HK-2 (cell line): ENCODE measurements around the gene CCL3.
"Not testable (repeated sequence)": the region's sequence is repeated elsewhere in the genome, so short reads cannot be mapped to it uniquely, and the experiment has no call there.

Experiments used
- DNase-seq: peaks from one replicate; pipeline ENCODE4 v3.0.0-alpha.2; 2018; ENCODE audit not compliant: unreplicated experiment

Gene CCL3

DNA sequence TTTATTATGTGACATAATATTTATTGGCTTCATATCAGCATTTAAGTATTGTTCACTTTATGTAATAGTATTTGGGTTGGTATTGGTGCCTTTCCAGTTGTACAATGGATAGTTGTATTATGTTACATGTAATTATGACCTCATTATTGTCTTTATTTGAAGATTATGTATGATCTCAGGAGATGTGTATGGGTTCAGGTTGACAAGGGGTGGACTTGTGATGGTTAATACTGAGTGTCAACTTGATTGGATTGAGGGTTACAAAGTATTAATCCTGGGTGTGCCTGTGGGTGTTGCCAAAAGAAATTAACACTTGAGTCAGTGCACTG, 25.7 kb upstream of the CCL3 start:
- not testable (repeated sequence) for DNase-seq

DNA sequence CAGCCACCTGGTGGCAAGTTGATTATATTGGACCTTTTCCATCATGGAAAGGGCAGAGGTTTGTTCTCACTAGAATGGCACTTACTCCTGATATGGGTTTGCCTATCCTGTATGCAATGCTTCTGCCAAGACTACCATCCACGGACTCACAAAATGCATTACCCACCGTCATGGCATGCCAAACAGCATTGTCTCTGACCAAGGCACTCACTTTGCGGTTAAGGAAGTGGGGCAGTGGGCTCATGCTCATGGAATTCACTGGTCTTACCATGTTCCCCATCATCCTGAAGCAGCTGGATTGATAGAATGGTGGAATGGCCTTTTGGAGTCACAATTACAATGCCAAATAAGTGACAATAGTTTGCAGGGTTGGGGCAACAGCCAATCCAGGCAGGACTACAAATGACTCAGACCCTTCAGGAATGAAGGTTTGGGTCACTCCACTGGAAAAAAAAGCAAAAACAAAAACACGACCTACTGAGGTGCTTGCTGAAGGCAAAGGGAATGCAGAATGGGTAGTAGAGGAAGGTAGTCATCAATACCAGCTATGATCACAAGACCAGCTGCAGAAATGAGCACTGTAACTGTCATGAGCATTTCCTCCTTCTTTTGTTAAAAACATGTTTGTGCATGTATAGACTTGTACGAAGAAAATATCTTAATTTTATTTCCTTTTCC, 25.2 kb upstream of the CCL3 start:
- DNase-seq, result not testable (repeated sequence)

DNA sequence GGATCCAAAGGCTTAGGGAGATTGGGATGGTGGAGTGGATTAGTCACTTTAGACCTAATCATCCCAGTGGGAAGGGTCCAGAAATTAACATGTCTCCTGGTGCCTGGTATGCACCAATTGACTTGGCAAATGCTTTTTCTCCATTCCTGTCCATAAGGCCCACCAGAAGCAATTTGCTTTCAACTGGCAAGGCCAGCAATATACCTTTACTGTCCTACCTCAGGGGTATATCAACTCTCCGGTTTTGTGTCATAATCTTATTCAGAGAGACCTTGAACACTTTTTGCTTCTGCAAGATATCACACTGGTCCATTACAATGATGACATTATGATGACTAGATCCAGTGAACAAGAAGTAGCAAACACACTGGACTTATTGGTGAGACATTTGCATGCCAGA, 23.2 kb upstream of the CCL3 start:
- not testable (repeated sequence) for DNase-seq

DNA sequence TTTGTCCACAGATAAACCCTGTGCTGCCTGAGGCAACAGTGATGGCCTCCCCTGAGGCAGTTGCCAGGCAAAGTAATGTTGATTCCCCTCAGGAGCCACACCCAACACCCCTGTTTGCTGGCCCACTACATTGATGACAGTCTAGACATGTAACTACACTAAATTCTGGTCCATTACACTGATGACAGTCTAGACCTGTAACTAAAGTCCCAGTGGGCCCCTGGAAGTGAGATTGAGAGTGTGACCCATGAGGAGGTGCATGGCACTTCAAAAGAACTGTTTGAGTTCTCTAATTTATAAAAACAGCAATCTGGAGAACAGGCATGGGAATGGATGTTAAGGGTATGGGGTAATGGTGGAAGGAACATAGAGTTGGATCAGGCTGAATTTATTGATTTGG, 22.6 kb upstream of the CCL3 start:
- DNase-seq, result no peak

DNA sequence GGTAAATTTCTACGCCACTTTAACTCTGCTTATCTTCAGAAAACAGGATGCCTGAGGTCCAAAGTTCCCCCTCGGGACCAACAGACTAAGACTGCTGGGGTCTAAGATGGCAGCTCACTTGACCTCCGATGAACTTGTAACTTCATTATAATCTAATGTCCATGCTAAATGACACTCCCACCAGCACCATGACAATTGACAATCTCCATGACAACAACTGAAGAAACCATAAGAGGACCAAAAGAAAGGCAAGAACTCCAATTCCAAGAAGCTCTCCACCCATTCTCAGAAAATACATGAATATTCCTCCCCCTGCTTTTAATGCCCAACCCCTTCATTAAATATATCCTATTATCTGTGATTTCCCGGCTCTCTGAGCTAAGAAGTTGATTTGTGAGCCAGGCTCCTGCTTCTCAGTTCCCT, 21.1 kb upstream of the CCL3 start:
- no peak for DNase-seq

DNA sequence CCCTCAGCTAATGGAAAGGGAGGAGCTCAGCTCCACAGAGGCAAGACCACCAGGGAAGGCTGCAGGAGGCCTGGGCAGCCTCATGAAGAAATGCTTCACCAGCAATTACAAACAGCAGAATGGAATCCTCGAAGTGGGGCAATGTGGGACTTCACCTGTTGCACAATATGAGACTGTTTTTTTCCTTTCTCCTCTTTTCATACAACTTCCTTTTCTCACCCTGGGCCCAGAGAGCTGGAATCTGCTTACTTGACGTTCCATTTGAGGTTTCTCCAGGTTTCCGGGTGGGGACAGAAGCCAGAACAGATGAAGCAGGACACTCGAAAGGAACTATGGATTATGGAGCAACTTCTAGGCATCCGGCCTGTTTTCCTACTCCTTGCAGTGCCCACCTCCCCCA, 18.3 kb upstream of the CCL3 start:
- DNase-seq, result not testable (repeated sequence)

DNA sequence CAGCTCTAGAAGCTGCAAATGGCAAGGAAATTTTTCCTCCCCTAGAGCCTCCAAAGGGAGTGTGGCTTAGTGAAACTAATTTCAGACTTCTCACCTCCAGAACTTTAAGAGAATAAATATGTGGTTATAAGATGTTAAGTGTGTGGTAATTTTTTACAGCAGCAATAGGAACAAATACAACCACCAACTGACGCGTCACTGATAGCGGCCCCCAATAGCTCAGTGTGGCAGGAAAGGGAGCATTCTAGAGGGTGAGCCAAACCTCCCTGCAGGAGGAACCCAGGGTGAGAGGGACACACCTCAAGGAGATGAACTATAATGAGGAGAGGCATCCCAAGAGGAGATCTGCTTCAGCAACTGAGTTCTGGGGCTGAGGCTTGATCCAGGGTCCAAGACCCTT, 17.7 kb upstream of the CCL3 start:
- no peak for DNase-seq

DNA sequence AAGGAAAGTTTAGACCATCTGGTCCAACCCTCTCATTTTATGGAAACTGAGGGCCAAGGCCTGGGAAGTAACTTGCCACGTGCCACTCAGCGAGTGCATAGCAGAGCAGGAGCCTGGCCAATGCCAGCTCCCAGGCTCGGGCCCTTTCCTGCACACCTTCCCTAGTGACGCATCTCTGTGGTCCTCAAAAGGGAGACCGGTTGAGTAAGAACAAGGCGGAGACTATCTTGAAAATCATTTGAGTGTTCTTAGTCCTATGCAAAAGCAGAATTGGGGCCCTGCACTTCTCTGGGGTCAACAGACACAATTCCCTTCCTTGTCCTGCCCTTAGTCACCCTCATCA, 16.5 kb upstream of the CCL3 start:
- DNase-seq, result no peak

DNA sequence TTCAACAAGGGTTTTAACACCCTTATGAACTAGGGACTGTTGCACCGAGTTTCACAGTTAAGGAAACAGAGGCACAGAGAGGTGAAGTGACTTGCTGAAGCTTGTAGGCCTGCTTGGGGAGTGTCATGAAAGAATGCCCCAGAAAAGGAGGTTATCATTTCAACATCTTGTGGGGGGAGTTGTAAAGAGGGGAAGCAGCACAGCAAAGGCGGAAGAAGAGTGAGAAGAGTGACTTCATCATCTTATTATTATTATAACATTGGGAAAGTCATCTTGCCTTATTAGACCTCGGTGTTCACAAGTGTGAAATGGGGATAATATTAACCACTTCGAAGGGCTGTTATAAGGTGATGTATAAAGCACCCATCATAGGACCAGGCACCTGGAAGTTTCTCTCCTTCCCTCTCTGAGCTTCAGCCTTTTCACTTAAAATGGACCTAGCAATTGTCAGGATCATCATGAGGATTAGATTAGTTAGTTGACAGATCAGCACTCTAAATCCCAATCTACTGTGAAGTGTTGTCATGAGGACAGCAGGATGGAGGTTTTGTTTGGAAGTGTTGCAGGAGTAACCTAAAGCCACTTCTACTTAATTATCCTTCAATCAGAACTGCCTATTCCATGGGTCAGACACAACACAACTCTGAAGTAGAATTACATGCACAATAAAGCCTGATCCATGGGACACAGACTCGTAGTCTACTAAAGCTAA, 16.0 kb upstream of the CCL3 start:
- no peak for DNase-seq

DNA sequence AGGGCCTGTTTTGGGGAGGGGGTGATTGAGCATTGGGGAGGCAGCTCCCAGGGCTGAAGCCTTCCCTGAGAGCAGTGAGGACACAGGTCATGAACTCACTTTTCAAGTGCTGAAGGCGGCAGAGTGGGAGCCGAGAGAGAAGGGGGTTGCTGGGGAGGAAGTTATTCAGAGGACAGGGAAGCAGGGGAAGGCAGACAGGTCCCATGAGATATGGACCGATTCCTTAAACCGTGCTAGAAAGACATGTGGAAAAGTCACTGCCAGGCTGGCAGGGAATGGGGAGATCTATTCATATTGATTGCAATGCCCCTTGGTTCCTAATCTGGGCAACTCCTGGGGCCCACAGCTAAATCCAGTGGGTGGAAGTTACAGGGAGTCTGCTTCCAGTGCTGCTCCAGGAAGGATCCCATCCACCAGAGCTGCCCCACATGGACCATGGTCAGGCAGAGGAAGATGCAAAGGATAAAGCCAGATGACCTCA, 14.8 kb upstream of the CCL3 start:
- DNase-seq, result no peak

DNA sequence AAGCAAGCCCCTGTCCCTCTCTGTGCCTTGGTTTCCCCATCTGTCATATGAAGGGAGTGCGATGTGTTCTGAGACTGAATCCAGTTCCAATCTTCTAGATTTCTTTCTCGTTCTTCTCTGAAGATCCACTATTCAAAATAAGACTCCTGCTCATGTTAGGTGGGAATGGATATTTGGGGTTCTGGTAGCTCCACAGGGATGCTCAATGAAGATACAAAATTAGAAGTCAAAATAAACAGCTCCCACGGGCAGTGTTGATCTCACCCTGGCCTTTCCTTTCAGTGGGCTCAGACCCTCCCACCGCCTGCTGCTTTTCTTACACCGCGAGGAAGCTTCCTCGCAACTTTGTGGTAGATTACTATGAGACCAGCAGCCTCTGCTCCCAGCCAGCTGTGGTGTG, 14.3 kb upstream of the CCL3 start:
- not testable (repeated sequence) for DNase-seq

DNA sequence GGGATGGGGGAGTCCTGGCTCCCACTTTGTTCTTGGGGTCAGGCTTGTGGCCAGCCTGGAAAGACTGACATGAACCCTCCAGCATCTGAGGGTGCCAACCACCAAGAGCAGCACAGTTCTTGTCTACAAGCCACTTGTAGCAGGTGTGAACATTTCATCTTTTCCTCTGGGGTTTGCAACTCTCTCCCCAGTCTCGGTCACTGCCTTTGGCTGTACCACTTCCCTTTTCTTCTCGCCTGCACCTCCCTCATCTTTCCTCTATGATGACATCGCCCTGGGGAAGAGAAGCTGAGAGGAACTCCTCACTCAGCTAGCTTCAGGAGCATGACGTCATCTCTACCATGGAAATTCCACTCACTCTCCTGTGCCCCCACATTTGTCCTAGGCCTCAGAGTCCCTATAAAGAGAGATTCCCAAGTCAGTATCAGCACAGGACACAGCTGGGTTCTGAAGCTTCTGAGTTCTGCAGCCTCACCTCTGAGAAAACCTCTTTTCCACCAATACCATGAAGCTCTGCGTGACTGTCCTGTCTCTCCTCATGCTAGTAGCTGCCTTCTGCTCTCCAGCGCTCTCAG, 13.5 kb upstream of the CCL3 start, which contains the start of gene CCL4:
Gene CCL4 (plus strand): TSS at position 427 of the 575 bp plus-strand sequence. CDS start 79 bp downstream, at position 506.
- not testable (repeated sequence) for DNase-seq

DNA sequence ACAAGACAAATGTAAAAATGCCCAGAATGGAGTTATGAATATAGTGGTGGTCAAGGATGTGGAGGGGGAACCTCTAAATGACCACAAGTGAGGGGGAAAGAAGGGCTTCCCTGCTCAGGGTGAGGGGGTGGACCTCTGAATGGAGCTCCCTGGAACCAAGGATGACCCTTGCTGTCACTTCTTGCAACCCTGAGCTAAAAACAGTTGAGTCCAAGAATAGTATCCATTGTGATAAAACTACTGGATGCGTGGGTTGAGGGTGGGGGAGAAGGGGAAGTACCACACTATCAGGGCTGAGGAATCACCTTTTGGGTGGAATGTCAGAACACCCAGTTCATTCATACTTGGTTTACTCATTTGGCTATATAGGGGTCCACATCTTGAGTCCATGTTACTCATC, 9.1 kb upstream of the CCL3 start:
- not testable (repeated sequence) for DNase-seq

DNA sequence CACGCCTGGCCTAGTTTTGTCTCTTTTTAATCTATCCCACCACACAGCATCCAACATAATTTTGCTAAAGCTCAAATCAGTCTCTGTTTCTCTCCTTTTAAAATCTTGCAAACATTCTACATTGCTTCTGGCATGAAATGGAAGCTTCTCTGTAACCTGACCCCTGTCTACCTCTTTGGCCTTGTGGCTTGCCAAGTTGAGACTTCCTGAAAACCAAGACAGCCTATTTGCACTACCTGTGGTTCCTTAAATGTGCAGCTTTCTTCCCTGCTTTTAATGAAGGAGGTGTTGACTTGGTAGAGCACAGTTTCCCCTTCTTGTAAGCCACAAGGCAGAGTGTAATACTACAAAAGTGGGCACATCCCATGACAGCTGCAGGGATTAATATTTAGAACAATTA, 6.0 kb upstream of the CCL3 start:
- no peak for DNase-seq

DNA sequence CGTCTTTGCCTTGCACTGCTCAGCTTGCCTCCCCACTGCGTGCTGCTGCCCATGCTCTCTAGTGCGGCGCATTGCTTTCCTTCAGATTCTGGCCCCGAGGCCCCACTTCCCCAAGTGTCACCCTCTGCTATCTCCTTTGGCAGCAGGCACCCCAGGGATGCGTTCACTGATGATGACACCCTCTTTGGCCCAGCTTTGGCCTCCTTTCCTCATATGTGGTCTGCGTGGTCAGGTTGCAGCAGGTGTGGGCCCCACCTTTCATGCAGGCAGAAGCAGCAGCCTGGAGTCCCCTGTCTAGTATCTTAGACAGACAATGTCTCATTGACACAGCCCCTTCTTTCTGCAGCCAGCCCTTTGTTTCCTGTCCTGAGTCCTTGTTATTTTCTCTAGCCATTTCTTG, 4.8 kb upstream of the CCL3 start:
- DNase-seq, result no peak

DNA sequence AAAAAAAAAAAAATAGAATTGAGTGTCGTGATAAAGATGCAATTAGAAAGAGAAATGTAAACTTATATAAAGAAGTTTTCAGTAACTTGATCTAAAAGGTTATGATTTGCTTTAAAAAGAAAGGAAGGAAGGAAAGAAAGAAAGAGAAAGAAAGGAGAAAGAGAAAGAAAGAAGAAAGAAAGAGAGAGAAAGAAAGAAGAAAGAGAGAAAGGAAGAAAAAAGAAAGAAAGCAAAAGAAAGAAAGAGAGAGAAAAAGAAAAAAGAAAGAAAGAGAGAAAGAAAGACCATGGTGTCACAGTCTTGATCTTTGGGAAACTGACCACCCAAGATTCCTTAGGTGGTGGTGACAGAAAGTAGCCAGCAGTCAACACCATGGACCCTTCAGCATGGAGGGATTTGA, 4.3 kb upstream of the CCL3 start:
- DNase-seq, result no peak

DNA sequence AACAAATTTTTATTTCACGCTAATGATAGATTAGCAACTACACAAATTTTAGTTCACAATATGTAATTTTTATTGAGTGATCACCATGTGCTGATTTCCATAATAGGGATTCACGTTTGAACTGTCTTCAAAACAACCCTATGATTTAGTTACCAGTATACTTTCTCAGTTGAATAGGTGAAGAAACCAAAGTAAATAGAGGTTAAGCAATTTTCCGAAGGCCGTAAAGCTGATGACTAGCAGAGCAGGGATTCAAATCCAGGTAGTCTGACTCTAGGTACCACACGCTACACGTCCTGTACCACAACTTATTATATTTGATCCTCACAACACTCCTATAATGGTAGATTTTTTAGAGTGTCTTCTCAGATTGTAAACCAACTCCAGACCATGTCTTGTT, 2.8 kb upstream of the CCL3 start:
- not testable (repeated sequence) for DNase-seq

DNA sequence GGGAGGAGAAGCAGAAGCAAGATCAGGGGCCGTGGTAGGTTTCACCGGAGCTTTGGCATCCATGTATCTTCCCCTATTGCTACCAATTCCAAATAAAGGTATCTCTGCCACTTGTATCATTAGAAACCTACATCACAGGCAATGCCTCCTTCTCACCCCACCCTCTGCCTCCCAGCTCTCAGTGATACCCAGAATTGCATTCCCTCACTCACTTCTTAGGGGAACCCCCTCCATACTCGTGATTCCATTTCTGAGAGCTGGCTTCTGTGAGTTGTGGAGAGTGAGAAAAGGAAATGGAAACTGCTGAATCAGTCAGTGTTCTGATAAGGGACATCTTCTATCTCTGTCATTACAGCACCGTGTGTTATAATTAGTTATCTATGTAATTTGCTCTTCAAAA, 2.3 kb upstream of the CCL3 start:
- no peak for DNase-seq

DNA sequence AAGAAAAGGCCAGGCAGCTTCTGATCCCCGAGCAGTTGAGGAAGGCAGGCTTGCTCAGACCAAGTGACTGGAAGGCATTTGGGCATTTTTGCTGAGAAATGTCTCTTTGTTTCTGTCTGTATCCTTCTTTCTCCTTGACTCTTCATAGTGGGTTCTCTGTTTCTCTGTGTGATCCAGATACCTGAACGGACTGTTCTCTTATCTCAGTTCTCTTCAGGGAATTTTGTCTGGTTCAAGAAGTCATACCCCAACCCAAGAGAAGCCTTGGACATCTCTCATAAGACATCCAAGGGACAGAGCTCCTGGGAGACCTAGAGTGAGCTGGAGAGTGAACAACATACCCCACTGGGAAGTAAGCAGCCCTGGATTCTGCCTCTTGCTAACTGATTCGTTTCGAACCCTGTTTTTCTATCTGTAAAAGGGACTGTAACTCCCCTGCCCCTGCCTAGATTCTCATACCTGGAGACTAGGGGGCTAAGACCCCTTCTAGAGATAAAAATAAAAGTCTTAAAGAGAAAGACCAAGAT, 541 bp downstream of the CCL3 start:
- DNase-seq, result no peak

DNA sequence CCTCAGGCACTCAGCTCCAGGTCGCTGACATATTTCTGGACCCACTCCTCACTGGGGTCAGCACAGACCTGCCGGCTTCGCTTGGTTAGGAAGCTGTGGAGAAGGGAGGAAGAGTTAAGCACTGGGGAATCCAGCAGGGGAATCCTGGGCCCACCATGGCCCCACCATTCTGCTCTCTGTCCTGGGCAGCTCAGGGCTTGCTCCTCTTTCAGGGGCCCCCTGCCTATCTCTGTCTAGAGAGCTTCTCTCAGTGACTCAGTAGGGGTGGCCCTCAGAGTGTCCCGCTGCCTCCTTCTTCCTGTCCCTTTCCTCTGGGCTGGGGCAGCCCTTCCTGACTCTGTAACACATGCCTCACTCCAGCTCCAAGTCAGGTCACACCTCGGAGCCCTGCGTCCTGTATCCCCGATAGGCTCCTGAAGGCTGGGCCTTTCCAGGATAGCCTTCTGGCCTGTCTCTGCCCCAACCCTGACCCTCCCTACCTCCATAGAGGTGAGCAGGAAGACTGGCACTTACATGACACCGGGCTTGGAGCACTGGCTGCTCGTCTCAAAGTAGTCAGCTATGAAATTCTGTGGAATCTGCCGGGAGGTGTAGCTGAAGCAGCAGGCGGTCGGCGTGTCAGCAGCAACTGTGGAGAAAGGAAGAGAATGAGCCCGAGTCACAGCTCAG, 1.1 kb downstream of the CCL3 start:
- no peak for DNase-seq

DNA sequence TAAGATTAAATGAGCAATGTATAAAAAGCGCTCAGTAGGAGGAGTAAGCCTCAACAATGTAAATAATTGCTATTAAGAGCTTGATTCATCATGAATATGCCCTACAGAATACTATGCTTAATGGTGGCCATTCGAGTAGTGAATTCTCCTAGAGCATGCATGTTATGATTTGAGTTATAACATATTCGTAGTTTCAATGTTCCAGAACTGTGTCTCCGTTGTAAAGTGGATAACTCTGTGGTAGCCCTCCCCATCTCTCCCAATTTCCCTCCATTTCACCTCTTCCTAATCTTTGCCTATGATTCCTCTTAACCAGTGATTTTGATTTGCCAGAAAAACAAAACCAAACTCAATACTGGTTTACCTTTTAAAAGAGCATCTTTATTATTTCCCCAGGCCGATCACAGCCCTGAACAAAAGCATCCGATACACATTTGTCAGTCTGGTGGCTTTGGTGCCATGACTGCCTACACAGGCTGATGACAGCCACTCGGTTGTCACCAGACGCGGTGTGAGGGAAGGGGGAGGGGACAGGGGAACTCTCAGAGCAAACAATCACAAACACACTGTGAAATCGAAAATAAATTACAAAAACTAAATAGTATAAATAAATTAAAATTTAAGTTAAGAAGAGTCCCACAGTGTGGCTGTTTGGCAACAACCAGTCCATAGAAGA, 1.9 kb downstream of the CCL3 start:
- DNase-seq, result not testable (repeated sequence)

DNA sequence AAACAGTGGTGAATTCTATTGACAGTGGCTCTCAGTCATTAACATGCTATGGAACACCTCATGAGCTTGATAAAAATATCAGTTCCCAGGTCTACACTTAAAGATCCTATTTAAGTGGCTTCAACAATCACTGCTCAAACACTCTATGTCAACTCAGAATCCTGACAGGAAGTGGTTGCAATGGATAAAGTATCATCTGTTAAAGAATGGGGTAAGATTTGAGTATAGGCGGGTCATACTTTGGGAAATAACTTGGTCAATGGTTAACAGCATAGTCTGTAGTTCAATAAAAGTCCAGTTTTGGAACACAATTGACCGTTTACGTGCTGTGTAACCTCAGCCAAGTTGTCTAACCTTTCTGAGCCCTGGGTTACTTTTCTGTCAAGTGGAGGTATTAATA, 2.5 kb downstream of the CCL3 start:
- not testable (repeated sequence) for DNase-seq
